ENCODE measurements around the gene B4GALNT1. TPM values are rescaled to one million over a fixed set of nuclear protein-coding genes. Genes with fewer than 3 reads are reported as not detected.

B4GALNT1 gene
- total and polyA plus RNA-seq, 2 of the 13 experiments (the other 11 are each of a cell fraction or from before 2014, with no cell fraction given) = 4.5 to 5.4 TPM

- TF ChIP-seq ZNF281 (CRISPR knock-in tag; IDR thresholded peaks at IDR 0.05; ENCODE audit: borderline replicate concordance) (peak; percentile 67), NKX3-1 (CRISPR knock-in tag; IDR thresholded peaks at IDR 0.05) (0 out of 2 replicates have a peak, but pooled peaks have one; percentile 35), SAP130 (CRISPR knock-in tag; IDR thresholded peaks at IDR 0.05; ENCODE audit: low read depth) (peak; percentile 76), ZNF639 (CRISPR knock-in tag; conservative IDR thresholded peaks at IDR 0.05) (peak; percentile 40; the same call in 1 of the 2 replicates), THAP11 (CRISPR knock-in tag; IDR thresholded peaks at IDR 0.05) (peak; percentile 57; the same call in 1 of the 2 replicates), ZFY (CRISPR knock-in tag; IDR thresholded peaks at IDR 0.05) (peak; percentile 93), POGZ (CRISPR knock-in tag; IDR thresholded peaks at IDR 0.05) (peak; percentile 58; the same call in 1 of the 2 replicates), ZNF614 (CRISPR knock-in tag; IDR thresholded peaks at IDR 0.05; ENCODE audit: borderline replicate concordance) (peak; percentile 28; the same call in 1 of the 2 replicates), MXD4 (CRISPR knock-in tag; IDR thresholded peaks at IDR 0.05) (peak; percentile 46; the same call in 1 of the 2 replicates), SP5 (CRISPR knock-in tag; IDR thresholded peaks at IDR 0.05; ENCODE audit: borderline replicate concordance, low read depth) (peak; percentile 61), MAF1 (CRISPR knock-in tag; IDR thresholded peaks at IDR 0.05; ENCODE audit: borderline replicate concordance) (0 out of 2 replicates have a peak, but pooled peaks have one; percentile 58), ASH2L (IDR thresholded peaks at IDR 0.05; ENCODE audit: insufficient read length, low read depth, low read length) (peak; percentile 39), GABPB1 (CRISPR knock-in tag; IDR thresholded peaks at IDR 0.05) (peak; percentile 83)
- TF ChIP-seq, protein P1, sequence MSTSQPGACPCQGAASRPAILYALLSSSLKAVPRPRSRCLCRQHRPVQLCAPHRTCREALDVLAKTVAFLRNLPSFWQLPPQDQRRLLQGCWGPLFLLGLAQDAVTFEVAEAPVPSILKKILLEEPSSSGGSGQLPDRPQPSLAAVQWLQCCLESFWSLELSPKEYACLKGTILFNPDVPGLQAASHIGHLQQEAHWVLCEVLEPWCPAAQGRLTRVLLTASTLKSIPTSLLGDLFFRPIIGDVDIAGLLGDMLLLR (CRISPR knock-in tag; IDR thresholded peaks at IDR 0.05) = peak; percentile 53; the same call in 1 of the 2 replicates
- TF ChIP-seq, protein P2, sequence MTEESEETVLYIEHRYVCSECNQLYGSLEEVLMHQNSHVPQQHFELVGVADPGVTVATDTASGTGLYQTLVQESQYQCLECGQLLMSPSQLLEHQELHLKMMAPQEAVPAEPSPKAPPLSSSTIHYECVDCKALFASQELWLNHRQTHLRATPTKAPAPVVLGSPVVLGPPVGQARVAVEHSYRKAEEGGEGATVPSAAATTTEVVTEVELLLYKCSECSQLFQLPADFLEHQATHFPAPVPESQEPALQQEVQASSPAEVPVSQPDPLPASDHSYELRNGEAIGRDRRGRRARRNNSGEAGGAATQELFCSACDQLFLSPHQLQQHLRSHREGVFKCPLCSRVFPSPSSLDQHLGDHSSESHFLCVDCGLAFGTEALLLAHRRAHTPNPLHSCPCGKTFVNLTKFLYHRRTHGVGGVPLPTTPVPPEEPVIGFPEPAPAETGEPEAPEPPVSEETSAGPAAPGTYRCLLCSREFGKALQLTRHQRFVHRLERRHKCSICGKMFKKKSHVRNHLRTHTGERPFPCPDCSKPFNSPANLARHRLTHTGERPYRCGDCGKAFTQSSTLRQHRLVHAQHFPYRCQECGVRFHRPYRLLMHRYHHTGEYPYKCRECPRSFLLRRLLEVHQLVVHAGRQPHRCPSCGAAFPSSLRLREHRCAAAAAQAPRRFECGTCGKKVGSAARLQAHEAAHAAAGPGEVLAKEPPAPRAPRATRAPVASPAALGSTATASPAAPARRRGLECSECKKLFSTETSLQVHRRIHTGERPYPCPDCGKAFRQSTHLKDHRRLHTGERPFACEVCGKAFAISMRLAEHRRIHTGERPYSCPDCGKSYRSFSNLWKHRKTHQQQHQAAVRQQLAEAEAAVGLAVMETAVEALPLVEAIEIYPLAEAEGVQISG (CRISPR knock-in tag; IDR thresholded peaks at IDR 0.05) = peak; percentile 51; the same call in 1 of the 2 replicates
- TF ChIP-seq, protein P3, sequence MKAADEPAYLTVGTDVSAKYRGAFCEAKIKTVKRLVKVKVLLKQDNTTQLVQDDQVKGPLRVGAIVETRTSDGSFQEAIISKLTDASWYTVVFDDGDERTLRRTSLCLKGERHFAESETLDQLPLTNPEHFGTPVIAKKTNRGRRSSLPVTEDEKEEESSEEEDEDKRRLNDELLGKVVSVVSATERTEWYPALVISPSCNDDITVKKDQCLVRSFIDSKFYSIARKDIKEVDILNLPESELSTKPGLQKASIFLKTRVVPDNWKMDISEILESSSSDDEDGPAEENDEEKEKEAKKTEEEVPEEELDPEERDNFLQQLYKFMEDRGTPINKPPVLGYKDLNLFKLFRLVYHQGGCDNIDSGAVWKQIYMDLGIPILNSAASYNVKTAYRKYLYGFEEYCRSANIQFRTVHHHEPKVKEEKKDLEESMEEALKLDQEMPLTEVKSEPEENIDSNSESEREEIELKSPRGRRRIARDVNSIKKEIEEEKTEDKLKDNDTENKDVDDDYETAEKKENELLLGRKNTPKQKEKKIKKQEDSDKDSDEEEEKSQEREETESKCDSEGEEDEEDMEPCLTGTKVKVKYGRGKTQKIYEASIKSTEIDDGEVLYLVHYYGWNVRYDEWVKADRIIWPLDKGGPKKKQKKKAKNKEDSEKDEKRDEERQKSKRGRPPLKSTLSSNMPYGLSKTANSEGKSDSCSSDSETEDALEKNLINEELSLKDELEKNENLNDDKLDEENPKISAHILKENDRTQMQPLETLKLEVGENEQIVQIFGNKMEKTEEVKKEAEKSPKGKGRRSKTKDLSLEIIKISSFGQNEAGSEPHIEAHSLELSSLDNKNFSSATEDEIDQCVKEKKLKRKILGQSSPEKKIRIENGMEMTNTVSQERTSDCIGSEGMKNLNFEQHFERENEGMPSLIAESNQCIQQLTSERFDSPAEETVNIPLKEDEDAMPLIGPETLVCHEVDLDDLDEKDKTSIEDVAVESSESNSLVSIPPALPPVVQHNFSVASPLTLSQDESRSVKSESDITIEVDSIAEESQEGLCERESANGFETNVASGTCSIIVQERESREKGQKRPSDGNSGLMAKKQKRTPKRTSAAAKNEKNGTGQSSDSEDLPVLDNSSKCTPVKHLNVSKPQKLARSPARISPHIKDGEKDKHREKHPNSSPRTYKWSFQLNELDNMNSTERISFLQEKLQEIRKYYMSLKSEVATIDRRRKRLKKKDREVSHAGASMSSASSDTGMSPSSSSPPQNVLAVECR (CRISPR knock-in tag; IDR thresholded peaks at IDR 0.05; ENCODE audit: borderline replicate concordance) = peak; percentile 80; the same call in 1 of the 2 replicates
Observed at GRCh38 chr12:57611108-57611826, 21.7 kb downstream of the B4GALNT1 start, which contains the start of gene ARHGEF25 (continued).
